Right lobe of liver (tissue), 4 donors: Measurements from ENCODE around the gene KIF15.

Experiments
- CTCF ChIP-seq, 4 donors: fragments of 200-600 bp in 3 of 4; fragments of 450-650 bp in 1 of 4; IDR thresholded peaks; one replicate each; pipeline versions ENCODE4 v1.5.1 to v1.8.0; 2016 to 2022; ENCODE audit warnings: antibody characterized with exemption in 4 of 4, mild to moderate bottlenecking in 2 of 4
- POLR2A ChIP-seq: fragments of 450-650 bp; IDR thresholded peaks from one replicate; pipeline ENCODE4 v1.6.1; 2017; ENCODE audit warnings: antibody characterized with exemption, mild to moderate bottlenecking
- donor health status: DM: no; HTN: no; CAD: no.
- donor health status: DM: no; HTN: no; CAD: no.
- donor health status: DM: no; HTN: yes; CAD: no.

- no peak for TF ChIP-seq CTCF (IDR thresholded peaks at IDR 0.05)
- no peak for TF ChIP-seq POLR2A
Observed at GRCh38 chr3:44782891-44783290, 21.3 kb downstream of the KIF15 start.
